PFSK-1 (cell line): Measurements from ENCODE around the gene GINS3.

Experiments used
- FOXP2 ChIP-seq: optimal IDR thresholded peaks from 2 replicates; pipeline ENCODE3; 2011; ENCODE audit warnings: borderline replicate concordance, control low read depth, inconsistent platforms; ENCODE audit not compliant: insufficient read depth; ENCODE audit errors: extremely low read length, extremely low read depth
- POLR2AphosphoS5 ChIP-seq: IDR thresholded peaks from 2 replicates; pipeline ENCODE4 v1.6.1; 2012; ENCODE audit warnings: low read depth, mild to moderate bottlenecking, control low read depth, low read length, moderate library complexity
- SIN3A ChIP-seq: IDR thresholded peaks from 2 replicates; pipeline ENCODE4 v1.6.1; 2012; ENCODE audit warnings: mild to moderate bottlenecking, low read length, moderate library complexity, borderline replicate concordance; ENCODE audit not compliant: insufficient read depth
- TAF1 ChIP-seq: IDR thresholded peaks from 2 replicates; pipeline ENCODE4 v1.6.1; 2012; ENCODE audit warnings: low read length, control low read depth, borderline replicate concordance; ENCODE audit not compliant: insufficient read depth
- TF ChIP-seq, protein P1 (sequence below), 2 experiments: IDR thresholded peaks; 2 replicates each; pipeline versions ENCODE4 v1.6.1 to v1.8.0; 2011 to 2012; ENCODE audit warnings: low read depth in 2 of 2, low read length in 2 of 2, control low read depth in 1 of 2, inconsistent platforms in 1 of 2, mild to moderate bottlenecking in 1 of 2, moderate library complexity in 1 of 2; ENCODE audit not compliant: insufficient read depth in 1 of 2

GINS3 gene

DNA sequence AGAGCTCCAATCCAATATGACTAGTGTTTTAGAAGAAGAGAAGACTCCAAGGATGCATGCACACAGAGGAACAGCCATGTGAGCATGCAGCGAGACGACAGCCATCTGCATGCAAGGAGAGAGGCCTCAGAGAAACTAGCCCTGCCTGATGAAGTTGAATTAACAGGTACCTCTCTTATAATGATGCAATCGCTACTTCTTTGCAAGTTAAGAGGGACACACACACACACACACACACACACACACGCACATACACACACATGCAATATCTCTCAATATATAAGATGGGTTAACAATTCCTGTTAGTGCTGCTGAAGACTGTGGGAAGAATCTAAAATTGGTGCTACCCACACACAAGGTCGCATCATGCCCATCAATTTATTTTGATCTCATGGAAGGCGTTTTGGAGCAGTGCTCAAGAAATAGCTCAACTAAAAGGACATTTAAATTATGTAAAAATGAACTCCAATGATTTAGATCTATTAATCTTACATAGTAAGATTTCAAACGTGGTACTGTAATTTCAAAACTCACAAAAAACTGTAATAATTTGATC is 7.0 kb upstream of the GINS3 start:
- TF ChIP-seq TAF1 (no peak), FOXP2 (no peak), SIN3A (no peak), POLR2AphosphoS5 (no peak)
- TF ChIP-seq, protein P1, sequence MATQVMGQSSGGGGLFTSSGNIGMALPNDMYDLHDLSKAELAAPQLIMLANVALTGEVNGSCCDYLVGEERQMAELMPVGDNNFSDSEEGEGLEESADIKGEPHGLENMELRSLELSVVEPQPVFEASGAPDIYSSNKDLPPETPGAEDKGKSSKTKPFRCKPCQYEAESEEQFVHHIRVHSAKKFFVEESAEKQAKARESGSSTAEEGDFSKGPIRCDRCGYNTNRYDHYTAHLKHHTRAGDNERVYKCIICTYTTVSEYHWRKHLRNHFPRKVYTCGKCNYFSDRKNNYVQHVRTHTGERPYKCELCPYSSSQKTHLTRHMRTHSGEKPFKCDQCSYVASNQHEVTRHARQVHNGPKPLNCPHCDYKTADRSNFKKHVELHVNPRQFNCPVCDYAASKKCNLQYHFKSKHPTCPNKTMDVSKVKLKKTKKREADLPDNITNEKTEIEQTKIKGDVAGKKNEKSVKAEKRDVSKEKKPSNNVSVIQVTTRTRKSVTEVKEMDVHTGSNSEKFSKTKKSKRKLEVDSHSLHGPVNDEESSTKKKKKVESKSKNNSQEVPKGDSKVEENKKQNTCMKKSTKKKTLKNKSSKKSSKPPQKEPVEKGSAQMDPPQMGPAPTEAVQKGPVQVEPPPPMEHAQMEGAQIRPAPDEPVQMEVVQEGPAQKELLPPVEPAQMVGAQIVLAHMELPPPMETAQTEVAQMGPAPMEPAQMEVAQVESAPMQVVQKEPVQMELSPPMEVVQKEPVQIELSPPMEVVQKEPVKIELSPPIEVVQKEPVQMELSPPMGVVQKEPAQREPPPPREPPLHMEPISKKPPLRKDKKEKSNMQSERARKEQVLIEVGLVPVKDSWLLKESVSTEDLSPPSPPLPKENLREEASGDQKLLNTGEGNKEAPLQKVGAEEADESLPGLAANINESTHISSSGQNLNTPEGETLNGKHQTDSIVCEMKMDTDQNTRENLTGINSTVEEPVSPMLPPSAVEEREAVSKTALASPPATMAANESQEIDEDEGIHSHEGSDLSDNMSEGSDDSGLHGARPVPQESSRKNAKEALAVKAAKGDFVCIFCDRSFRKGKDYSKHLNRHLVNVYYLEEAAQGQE (IDR thresholded peaks at IDR 0.05; ENCODE audit: insufficient read depth in 1 of 2, low read depth in 2 of 2, low read length in 2 of 2) = no peak

DNA sequence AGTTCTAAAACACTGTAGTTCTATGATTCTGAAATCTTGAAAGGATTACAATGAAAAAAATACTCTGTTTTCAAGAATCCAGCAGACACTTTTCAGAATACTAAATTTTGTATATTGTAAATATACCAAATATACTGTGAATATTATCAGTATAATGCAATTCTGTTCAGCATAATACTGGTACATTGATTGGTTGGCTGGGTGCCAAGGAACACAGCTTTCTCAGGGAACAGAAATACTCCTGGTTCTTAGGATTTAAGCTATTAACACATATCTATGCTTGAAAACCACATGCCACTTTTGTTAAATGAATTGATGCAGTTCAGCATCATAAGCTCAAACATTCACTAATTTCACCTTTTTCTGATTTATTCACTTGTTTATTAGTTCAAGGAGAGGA is 2.5 kb upstream of the GINS3 start:
- TF ChIP-seq SIN3A (no peak), FOXP2 (no peak), TAF1 (no peak), POLR2AphosphoS5 (no peak)
- TF ChIP-seq, protein P1 (IDR thresholded peaks at IDR 0.05; ENCODE audit: insufficient read depth in 1 of 2, low read depth in 2 of 2, low read length in 2 of 2) = no peak

DNA sequence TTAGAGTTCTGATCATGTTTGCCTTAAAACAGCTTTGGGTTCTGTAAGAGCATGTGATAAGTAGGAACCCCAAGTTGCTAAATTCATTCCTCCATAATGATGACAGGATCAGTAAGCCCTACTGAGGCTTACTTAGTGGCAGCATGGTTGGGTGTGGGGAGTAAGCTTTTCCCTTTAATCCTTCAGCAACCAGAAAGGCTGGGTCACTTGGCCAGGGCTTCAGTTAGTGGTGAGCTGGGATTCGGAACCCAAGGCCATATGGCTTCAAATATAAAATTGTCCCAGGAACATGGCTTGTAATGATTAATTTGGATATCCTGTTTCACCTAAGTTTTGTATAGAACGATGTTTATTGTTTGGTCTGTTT is 850 bp downstream of the GINS3 start:
- TF ChIP-seq, protein P1 (IDR thresholded peaks at IDR 0.05; ENCODE audit: insufficient read depth in 1 of 2, low read depth in 2 of 2, low read length in 2 of 2) = no peak
- TF ChIP-seq SIN3A (no peak), POLR2AphosphoS5 (no peak), FOXP2 (no peak), TAF1 (no peak)

DNA sequence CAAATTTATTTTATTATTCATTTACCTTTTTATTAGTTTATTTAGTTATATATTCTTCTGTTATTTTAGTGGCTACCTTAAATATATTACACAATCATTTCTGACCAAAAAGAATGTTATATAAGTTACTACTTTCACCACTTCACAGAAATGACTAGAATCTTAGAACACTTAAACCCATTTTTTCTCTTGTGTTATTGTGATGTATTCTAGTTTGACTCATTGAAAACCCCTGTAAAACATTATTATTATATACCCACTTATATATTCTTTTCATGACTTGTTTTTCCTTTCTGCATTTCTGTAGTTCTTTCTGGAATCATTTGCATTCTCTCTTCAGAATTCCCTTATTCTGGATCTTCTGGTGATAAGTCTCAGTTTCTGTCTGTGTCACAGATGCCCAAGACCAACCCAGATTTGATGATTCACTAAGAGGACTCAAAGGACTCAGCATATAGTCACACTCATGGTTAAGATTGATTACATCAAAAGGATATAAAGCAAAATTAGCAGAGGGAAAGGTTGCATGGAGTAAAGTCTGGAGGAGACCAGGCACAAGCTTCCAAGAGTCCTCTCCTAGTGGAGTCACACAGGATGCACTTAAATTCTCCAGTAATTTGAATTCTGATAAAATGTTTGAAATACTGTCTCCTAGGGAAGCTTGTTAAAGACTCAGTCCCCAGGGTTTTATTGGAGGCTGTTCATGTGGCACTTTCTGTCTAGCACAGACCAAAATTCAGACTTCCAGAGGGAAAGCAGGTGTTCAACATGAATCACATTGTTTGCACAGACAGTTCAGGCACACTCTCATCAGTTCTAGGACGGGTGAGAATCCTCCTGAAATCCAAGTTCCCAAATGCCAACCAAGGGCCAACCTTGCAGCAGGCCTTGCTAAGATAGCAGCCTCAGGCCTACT is 7.7 kb downstream of the GINS3 start:
- TF ChIP-seq FOXP2 (no peak), SIN3A (no peak), POLR2AphosphoS5 (no peak), TAF1 (no peak)
- TF ChIP-seq, protein P1 (IDR thresholded peaks at IDR 0.05; ENCODE audit: insufficient read depth in 1 of 2, low read depth in 2 of 2, low read length in 2 of 2) = no peak

DNA sequence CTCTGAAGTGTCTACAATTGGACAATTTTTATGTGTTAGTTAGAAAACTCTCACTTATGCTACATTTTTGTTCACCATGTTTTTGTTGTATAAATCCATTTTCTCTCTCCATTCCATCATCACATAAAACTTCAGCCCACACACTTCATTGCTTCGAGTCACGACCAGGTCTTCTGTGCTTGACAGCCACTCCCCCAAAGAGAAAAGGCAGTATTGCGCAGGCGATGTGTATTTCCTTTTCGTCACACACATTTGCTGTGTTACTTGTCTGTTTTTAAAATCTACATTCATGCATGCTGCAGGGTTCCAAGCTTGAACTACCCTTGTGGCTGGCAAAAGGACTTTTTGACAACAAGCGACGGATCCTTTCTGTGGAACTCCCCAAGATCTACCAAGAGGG is 10.5 kb downstream of the GINS3 start:
- TF ChIP-seq SIN3A (no peak), TAF1 (no peak), POLR2AphosphoS5 (no peak), FOXP2 (no peak)
- TF ChIP-seq, protein P1 (IDR thresholded peaks at IDR 0.05; ENCODE audit: insufficient read depth in 1 of 2, low read depth in 2 of 2, low read length in 2 of 2) = no peak
